Activated CD8-positive, alpha-beta memory T cell treated with anti-CD3 and anti-CD28 coated beads for 48 hours (primary cell): ENCODE measurements around the gene MLN.

Experiments
- DNase-seq, 3 experiments: peaks; one replicate each; pipeline ENCODE4 v3.0.0-alpha.2; 2020; ENCODE audit warnings: low read depth in 2 of 3, low spot score in 2 of 3

Gene MLN

DNA sequence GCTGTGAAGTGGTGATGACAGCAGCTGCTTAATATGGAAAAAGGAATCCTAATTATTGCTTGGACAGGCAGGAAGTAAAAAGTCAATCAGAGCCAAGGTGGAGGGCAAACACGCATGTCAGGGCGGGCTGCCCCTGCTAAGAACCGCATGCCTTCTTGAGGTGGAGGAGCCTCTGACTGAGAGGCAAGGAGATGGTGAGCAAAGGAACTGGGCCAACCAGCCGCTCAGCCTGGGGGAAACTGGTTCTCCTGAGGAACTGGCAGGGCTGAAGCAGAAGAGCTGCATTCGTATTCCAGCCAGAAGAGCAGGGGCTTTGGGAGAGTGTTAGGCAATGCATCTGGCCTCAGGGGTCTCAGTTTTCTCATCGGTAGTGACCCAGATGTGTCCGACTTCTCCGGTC lies 13.1 kb upstream of the MLN start:
- DNase-seq, result no peak

DNA sequence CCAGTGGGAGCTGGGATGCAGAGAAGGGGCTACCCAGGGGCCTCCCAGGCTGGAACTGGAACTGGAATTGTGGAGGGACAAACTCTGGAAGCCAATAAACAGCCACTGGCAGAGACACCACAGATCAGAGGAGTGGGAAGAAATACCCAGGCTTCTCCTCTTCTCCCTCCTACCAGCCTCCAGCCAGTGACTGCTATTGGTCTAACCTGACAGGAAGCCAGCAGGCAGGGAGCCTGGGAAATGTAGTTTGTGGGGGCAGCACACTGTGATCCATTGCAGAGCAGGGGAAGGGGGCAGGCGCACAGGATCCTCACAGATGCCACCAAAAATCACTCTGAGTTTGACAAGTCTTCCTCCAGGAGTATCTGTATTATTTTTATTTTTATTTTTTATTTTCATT lies 12.1 kb upstream of the MLN start:
- DNase-seq, result no peak

GRCh38 chr6:33813990-33814985 lies 10.5 kb upstream of the MLN start:
- no peak for DNase-seq

DNA sequence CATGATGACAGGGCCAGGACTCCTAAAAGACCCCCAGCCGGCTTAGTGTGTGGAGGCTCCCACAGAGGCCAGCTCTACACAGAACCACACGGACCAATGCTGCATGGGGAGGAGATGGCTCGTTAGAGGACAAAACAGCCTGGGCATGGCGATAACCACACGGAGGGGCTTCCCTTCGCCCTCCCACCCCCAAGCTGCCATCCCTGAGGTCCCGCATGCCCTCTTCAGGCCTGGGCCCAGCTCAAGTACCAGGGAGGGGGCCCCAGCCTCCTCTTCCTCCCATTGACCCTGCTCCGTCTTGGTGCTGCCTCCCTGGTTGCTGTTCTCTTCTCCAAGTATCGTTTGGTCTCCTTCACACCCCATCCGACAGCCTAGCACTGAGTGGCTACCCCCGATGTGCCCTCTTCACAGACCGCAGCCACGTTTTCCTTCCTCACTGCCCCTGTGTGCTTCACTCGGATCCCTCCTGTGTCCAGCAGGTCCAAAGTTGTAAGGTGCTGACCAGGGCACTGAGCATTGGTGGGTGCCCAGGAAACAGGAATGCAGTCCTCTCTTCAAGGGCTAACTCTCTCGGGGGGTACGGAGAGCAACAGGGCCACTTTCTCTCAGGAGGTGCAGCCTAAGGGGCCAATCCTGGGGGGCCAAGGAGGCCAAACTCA lies 9.6 kb upstream of the MLN start:
- DNase-seq, result no peak

DNA sequence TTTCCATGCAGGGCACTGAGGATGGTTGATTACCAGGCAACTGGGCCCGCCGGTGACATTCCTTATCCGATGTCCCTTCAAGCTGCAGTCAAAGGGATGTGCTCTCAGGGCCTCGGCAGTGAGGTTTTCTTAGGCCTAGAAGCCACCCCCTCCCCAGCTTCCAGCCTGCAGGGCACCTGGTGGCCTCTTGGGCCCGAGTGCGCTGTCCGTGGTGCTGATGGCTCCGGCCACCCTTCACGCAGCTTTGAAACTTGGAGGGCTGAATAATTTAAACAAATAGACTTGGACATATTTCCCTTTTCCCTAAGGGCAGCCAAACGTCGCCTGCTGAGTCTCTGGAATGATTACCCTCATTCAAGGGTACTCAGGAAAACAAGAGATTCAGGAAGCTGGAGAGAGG lies 8.9 kb upstream of the MLN start:
- DNase-seq, result no peak

- no peak for DNase-seq
Observed at GRCh38 chr6:33809594-33809993, 5.8 kb upstream of the MLN start.

- DNase-seq, result no peak
Observed at GRCh38 chr6:33808641-33809180, 4.9 kb upstream of the MLN start.

DNA sequence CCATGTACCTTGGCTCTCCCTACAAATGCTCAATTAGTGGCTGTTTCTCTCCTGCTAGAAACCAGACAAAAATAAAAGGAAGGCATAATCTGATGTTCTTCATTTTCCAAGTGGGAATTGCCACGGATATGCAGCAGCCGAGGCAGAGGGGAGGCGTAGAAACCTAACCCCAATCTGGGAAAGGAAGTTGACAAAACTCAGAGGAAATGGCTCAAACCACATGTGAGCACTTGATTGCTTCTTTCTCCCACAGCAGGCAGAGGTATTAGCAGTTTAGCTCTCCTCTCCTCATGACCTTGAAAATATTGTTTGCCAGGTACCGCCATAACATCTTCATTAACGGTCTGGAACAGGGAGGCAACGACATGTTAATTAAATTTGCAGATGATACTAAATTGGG lies 3.8 kb upstream of the MLN start:
- no peak for DNase-seq

DNA sequence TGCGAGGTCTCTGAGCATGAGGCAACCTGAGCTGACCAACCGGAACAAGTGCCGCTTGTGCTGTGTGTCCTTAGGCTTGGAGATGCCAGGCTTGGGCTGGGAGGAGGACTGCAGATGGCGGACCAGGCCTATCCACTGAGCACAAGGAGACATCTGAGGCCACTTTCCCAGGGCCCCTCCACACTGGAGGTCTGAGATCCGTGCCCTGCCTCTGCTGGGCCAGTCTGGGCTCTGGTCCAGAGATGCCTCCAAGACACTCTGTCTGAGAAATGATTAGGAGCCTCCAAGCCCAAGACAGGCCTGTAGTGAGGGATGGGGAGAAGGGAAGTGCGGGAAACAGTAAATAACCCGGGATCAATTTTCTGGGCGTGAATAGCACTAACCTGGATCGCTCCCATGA lies 3.0 kb upstream of the MLN start:
- DNase-seq, result no peak

- DNase-seq, result no peak
Observed at GRCh38 chr6:33802186-33802958, 1.4 kb downstream of the MLN start.

DNA sequence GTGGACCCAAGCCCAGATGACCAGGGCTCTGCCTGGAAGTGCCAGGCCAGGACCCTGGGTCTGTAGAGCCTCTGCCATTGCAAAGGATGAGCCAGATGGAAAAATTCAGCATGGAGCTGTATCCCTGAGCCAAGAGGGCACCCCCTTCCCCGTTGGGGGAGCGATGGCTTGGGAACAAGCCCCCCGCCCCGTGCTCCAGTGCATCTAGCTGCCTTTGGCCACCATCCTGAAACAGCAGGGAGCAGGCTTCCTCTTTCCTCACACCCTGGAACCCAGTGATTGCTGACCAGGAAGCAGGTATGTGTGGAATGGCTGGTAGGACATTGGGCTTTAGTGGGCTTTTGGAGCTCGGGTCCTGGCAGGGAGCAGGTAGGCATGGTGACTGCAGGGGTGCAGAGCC lies 2.2 kb downstream of the MLN start:
- no peak for DNase-seq

DNA sequence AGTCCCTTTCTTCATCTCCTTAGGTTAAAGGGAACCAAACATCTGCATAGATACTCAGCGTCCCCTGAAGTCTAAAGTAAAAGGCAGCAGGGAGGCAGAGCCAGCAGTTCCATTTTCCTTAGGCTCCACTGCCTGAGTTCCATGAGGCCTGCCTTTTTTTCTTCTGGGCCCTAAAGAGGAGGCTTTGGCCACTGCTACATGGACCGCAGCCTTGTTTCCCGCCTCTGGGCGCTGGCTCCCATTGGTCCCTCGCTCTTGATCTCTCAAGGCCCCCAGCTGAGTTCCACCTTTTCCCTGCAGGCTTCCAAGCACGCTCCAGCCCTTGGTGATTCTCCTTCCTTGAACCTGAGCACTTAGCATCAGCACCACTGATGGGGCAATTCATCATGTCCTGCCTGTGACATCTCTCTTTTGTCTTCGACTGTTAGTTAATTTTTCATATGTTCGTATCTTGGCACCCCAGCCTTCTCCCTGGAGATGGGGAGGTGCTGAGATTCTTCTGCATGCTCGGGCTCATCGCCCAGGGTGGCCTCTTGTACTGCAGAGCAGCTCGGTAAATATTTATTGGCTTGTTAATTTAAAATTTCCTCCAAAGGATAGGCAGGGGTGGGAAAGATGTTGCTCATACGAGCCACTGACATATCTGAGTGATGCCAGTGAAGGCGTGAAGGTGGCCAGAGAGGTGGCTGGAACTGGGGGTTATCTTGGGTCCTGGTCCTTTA lies 3.4 kb downstream of the MLN start:
- no peak for DNase-seq

- DNase-seq, result no peak
Observed at GRCh38 chr6:33799454-33800113, 4.2 kb downstream of the MLN start.

- no peak for DNase-seq
Observed at GRCh38 chr6:33798343-33798848, 5.4 kb downstream of the MLN start.

DNA sequence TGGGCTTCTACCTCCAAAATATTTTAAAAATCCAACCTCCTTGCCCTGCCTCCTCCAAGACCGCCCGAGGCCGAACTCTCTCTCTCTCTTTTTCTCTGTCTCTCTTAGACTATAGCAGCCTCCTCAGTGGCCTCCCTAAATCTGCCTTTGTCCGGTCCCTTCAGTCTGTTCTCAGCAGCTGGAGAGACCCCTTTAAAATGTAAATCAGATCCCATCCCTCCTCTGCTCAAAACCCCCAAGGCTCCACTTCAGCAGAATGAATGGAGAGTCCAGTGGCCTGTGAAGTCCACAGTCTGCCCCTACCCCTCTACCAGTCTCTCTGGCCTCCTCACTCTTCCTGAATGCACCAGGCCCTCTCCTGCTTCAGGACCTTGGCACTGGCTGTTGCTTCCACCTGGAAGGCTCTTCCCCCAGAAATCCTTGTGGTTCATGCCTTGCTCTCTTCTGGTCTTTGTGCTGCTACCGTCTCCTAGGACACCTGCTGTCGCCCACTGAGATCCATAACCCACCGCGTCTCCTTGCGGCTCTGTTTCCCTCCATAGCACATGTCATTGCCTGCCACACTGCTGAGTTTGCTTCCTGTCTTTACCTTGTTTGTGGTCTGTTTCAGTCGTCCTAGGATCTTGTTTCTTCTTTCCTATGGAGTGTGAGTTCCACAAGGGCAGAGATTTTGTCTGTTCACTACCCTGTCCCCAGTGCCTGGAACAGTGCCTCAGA lies 6.0 kb downstream of the MLN start:
- DNase-seq, result no peak

GRCh38 chr6:33794910-33795623 lies 8.7 kb downstream of the MLN start:
- no peak for DNase-seq

DNA sequence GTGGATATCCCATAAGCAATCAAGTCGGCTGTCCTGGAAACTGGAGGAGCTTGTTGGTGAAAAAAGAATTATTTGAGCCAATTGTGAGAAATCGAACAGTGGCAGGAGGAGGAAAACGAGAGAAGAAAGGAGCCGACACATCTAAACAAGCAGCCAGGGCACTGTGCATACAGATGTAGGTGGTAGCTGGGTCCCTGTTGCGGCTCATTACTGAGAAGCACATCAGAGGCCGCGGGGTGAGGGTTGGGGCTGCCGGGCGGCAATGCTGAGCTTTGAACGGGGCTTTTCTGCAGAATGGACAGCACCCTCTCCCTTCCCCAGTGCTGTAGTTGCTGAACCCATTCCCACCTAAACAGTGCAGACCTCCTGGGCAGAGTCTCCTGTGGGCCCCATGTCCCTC lies 10.8 kb downstream of the MLN start:
- no peak for DNase-seq

DNA sequence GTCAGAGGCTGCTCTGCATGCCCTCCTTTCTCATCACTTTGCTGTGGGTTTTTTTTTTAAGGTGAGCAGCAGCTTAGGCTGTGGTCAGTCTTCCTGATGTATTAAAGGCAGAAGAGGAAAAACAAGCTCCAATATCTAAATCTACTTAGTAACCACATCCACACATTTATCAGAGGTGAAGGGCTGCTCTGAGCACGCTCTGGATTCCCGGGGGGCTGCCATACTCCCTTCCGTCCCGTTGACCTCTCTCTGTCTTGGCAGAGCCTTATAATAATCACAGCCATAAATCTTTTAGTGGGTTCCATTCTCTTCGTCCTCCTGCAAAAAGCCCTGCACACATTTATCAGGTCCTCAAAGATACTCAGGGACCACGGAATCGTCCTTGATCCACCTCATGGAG lies 12.2 kb downstream of the MLN start:
- no peak for DNase-seq

- DNase-seq, result no peak
Observed at GRCh38 chr6:33790910-33791309, 12.9 kb downstream of the MLN start.
